SK-N-SH treated with all-trans-retinoic acid at 6 μM for 48 hours (cell line): ENCODE data around the gene LRRC7.

Experiments used
- ATAC-seq: fragments of 200-7000 bp; cut with Tn5 transposase; 3 replicates; pipeline ENCODE4 v1.9.1; 2020; ENCODE audit warnings: mild to moderate bottlenecking, moderate library complexity
- ARNTL ChIP-seq: fragments of 450-650 bp; formaldehyde crosslinking; IDR thresholded peaks from 2 replicates; pipeline ENCODE4 v1.5.0; 2020; ENCODE audit warnings: low read depth, mild to moderate bottlenecking, moderate library complexity, borderline replicate concordance
- BACH2 ChIP-seq: fragments of 250-450 bp; sonication (Bioruptor Pico); IDR thresholded peaks from 2 replicates; pipeline ENCODE4 v1.9.0; 2021; ENCODE audit warnings: mild to moderate bottlenecking, borderline replicate concordance
- CSDC2 ChIP-seq: fragments of 250-450 bp; sonication (Bioruptor Pico); IDR thresholded peaks from 2 replicates; pipeline ENCODE4 v1.5.0; 2020; ENCODE audit warnings: mild to moderate bottlenecking, moderate library complexity
- ESRRG ChIP-seq: fragments of 250-450 bp; sonication (Bioruptor Pico); IDR thresholded peaks from 2 replicates; pipeline ENCODE4 v1.6.1; 2021; ENCODE audit warnings: mild to moderate bottlenecking
- GLIS3 ChIP-seq: fragments of 250-450 bp; sonication (Bioruptor Pico); IDR thresholded peaks from 2 replicates; pipeline ENCODE4 v1.5.0; 2020; ENCODE audit warnings: mild to moderate bottlenecking, moderate library complexity
- ISL1 ChIP-seq: fragments of 250-450 bp; sonication (Bioruptor Pico); IDR thresholded peaks from 2 replicates; pipeline ENCODE4 v2.1.2; 2022; ENCODE audit warnings: mild to moderate bottlenecking, moderate library complexity
- PPARA ChIP-seq: fragments of 250-450 bp; sonication (Bioruptor Pico); IDR thresholded peaks from 2 replicates; pipeline ENCODE4 v1.5.0; 2020; ENCODE audit warnings: mild to moderate bottlenecking, borderline replicate concordance
- RARB ChIP-seq: fragments of 250-450 bp; sonication (Bioruptor Pico); IDR thresholded peaks from 2 replicates; pipeline ENCODE4 v1.8.0; 2021; ENCODE audit warnings: mild to moderate bottlenecking, moderate library complexity
- SNAI2 ChIP-seq: fragments of 250-450 bp; sonication (Bioruptor Pico); IDR thresholded peaks from 2 replicates; pipeline ENCODE4 v1.5.0; 2020; ENCODE audit warnings: mild to moderate bottlenecking, moderate library complexity
- TCF4 ChIP-seq: fragments of 250-450 bp; sonication (Bioruptor Pico); IDR thresholded peaks from 2 replicates; pipeline ENCODE4 v1.8.0; 2021; ENCODE audit warnings: mild to moderate bottlenecking, moderate library complexity, borderline replicate concordance
- TOX ChIP-seq: fragments of 250-450 bp; sonication (Bioruptor Pico); IDR thresholded peaks from 2 replicates; pipeline ENCODE4 v1.8.0; 2021; ENCODE audit warnings: mild to moderate bottlenecking, moderate library complexity, borderline replicate concordance
- ZC3H10 ChIP-seq: fragments of 250-450 bp; sonication (Bioruptor Pico); IDR thresholded peaks from 2 replicates; pipeline ENCODE4 v1.5.1; 2021; ENCODE audit warnings: mild to moderate bottlenecking, moderate library complexity
- ZFP3 ChIP-seq: fragments of 250-450 bp; sonication (Bioruptor Pico); IDR thresholded peaks from 2 replicates; pipeline ENCODE4 v1.5.0; 2020; ENCODE audit warnings: mild to moderate bottlenecking, moderate library complexity
- ZFP30 ChIP-seq: fragments of 450-650 bp; formaldehyde crosslinking; IDR thresholded peaks from 2 replicates; pipeline ENCODE4 v1.5.0; 2022; ENCODE audit warnings: mild to moderate bottlenecking, moderate library complexity
- ZNF565 ChIP-seq: fragments of 450-650 bp; formaldehyde crosslinking; conservative IDR thresholded peaks from 2 replicates; pipeline ENCODE4 v1.5.0; 2020; ENCODE audit warnings: low read depth, mild to moderate bottlenecking, moderate library complexity
- ZNF8 ChIP-seq: fragments of 450-650 bp; formaldehyde crosslinking; IDR thresholded peaks from 2 replicates; pipeline ENCODE4 v1.5.0; 2020; ENCODE audit warnings: mild to moderate bottlenecking, moderate library complexity
- TF ChIP-seq, protein P1 (sequence below): fragments of 250-450 bp; sonication (Bioruptor Pico); IDR thresholded peaks from 2 replicates; pipeline ENCODE4 v1.5.1; 2020; ENCODE audit warnings: low read depth, mild to moderate bottlenecking, moderate library complexity
- TF ChIP-seq, protein P2 (sequence below): fragments of 250-450 bp; sonication (Bioruptor Pico); IDR thresholded peaks from 2 replicates; pipeline ENCODE4 v1.8.0; 2021; ENCODE audit warnings: low read depth, mild to moderate bottlenecking, moderate library complexity, borderline replicate concordance
- TF ChIP-seq, protein P3 (sequence below): fragments of 250-450 bp; sonication (Bioruptor Pico); IDR thresholded peaks from 2 replicates; pipeline ENCODE4 v1.8.0; 2020; ENCODE audit warnings: mild to moderate bottlenecking, moderate library complexity, borderline replicate concordance
- TF ChIP-seq, protein P4 (sequence below): fragments of 250-450 bp; sonication (Bioruptor Pico); IDR thresholded peaks from 2 replicates; pipeline ENCODE4 v1.5.1; 2021; ENCODE audit warnings: mild to moderate bottlenecking, moderate library complexity
- TF ChIP-seq, protein P5 (sequence below): fragments of 250-450 bp; sonication (Bioruptor Pico); IDR thresholded peaks from 2 replicates; pipeline ENCODE4 v1.5.0; 2020; ENCODE audit warnings: mild to moderate bottlenecking, moderate library complexity

Gene LRRC7

DNA sequence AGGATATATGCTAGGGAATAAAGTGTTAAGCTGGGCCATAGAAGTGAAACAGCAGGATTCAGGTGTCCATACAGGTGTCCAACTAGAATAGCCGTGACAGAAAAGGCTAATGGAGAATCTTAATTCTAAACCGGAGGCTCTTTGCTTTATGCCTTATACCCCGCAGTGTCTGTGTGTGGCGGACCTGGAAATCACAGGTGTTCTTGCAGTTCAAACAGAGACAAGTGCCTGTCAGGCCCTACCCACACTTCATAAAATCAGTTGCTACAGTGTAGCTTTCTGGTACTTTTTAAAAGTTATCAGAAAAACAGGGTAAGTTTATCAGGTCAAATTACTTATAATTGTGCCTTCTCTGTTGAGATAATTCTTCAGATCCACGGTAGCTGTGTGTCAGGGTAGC is 293.9 kb downstream of the LRRC7 start:
- no peak for TF ChIP-seq ZNF8 (CRISPR knock-in tag)
- no peak for TF ChIP-seq ISL1 (CRISPR knock-in tag)
- TF ChIP-seq RARB (CRISPR knock-in tag): no peak
- TF ChIP-seq ZC3H10 (CRISPR knock-in tag): no peak
- TF ChIP-seq TOX: no peak
- no peak for TF ChIP-seq GLIS3 (CRISPR knock-in tag)
- TF ChIP-seq ZNF565 (CRISPR knock-in tag): no peak
- TF ChIP-seq SNAI2 (CRISPR knock-in tag): no peak
- TF ChIP-seq PPARA: no peak
- no peak for TF ChIP-seq ZFP30
- no peak for TF ChIP-seq ZFP3
- no peak for ATAC-seq

DNA sequence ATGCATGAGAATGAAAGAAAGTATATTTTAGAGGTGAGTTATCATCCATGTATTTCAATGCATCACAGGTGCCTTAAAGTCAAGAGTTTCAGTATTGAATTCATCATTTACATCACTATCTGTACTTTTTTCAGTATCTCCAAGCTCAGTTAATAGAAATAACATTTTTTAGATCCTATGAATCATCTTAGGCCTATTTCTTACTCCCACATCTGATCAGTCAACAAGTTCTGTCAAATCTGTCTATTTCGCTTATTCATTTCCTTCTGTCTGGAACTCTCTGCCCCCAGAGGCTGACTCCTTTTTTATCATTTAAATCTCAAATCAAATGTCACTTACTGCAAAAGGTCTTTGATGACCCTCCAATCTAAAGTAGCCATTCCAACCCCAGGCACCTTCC is 295.2 kb downstream of the LRRC7 start:
- no peak for ATAC-seq
- no peak for TF ChIP-seq PPARA

DNA sequence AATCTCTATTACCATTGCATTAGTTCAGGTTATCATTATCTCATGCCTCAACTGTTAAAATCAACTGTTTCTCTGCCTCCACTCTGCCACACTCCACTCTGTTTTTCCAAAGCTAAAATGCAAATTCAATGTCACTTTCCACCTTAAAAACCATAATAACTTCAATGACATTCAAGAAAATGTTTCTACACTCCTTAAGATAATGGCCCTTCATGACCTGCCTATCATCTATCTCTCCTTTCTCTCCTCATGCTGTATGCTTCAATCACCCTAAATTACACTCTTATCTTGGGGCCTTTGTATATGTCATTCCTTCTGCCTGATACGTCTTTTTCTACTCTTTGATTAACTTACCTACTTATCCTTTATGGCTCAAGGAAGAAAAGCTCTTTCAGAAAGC is 296.0 kb downstream of the LRRC7 start:
- TF ChIP-seq ZNF8 (CRISPR knock-in tag): no peak
- TF ChIP-seq ZFP3: no peak
- no peak for TF ChIP-seq ESRRG (CRISPR knock-in tag)
- no peak for TF ChIP-seq RARB (CRISPR knock-in tag)
- TF ChIP-seq, protein P1, sequence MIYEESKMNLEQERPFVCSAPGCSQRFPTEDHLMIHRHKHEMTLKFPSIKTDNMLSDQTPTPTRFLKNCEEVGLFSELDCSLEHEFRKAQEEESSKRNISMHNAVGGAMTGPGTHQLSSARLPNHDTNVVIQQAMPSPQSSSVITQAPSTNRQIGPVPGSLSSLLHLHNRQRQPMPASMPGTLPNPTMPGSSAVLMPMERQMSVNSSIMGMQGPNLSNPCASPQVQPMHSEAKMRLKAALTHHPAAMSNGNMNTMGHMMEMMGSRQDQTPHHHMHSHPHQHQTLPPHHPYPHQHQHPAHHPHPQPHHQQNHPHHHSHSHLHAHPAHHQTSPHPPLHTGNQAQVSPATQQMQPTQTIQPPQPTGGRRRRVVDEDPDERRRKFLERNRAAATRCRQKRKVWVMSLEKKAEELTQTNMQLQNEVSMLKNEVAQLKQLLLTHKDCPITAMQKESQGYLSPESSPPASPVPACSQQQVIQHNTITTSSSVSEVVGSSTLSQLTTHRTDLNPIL (CRISPR knock-in tag): no peak
- TF ChIP-seq, protein P2, sequence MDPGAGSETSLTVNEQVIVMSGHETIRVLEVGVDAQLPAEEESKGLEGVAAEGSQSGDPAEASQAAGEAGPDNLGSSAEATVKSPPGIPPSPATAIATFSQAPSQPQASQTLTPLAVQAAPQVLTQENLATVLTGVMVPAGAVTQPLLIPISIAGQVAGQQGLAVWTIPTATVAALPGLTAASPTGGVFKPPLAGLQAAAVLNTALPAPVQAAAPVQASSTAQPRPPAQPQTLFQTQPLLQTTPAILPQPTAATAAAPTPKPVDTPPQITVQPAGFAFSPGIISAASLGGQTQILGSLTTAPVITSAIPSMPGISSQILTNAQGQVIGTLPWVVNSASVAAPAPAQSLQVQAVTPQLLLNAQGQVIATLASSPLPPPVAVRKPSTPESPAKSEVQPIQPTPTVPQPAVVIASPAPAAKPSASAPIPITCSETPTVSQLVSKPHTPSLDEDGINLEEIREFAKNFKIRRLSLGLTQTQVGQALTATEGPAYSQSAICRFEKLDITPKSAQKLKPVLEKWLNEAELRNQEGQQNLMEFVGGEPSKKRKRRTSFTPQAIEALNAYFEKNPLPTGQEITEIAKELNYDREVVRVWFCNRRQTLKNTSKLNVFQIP (CRISPR knock-in tag): no peak
- no peak for TF ChIP-seq CSDC2
- TF ChIP-seq ARNTL (CRISPR knock-in tag): no peak
- TF ChIP-seq ZNF565 (CRISPR knock-in tag): no peak
- TF ChIP-seq PPARA: no peak
- no peak for TF ChIP-seq ISL1 (CRISPR knock-in tag)
- no peak for TF ChIP-seq ZFP30
- no peak for TF ChIP-seq TCF4 (CRISPR knock-in tag)
- TF ChIP-seq, protein P3, sequence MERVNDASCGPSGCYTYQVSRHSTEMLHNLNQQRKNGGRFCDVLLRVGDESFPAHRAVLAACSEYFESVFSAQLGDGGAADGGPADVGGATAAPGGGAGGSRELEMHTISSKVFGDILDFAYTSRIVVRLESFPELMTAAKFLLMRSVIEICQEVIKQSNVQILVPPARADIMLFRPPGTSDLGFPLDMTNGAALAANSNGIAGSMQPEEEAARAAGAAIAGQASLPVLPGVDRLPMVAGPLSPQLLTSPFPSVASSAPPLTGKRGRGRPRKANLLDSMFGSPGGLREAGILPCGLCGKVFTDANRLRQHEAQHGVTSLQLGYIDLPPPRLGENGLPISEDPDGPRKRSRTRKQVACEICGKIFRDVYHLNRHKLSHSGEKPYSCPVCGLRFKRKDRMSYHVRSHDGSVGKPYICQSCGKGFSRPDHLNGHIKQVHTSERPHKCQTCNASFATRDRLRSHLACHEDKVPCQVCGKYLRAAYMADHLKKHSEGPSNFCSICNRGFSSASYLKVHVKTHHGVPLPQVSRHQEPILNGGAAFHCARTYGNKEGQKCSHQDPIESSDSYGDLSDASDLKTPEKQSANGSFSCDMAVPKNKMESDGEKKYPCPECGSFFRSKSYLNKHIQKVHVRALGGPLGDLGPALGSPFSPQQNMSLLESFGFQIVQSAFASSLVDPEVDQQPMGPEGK (CRISPR knock-in tag): no peak
- TF ChIP-seq TOX: no peak
- TF ChIP-seq BACH2 (CRISPR knock-in tag): no peak
- TF ChIP-seq, protein P4, sequence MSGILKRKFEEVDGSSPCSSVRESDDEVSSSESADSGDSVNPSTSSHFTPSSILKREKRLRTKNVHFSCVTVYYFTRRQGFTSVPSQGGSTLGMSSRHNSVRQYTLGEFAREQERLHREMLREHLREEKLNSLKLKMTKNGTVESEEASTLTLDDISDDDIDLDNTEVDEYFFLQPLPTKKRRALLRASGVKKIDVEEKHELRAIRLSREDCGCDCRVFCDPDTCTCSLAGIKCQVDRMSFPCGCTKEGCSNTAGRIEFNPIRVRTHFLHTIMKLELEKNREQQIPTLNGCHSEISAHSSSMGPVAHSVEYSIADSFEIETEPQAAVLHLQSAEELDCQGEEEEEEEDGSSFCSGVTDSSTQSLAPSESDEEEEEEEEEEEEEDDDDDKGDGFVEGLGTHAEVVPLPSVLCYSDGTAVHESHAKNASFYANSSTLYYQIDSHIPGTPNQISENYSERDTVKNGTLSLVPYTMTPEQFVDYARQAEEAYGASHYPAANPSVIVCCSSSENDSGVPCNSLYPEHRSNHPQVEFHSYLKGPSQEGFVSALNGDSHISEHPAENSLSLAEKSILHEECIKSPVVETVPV (CRISPR knock-in tag): no peak
- TF ChIP-seq, protein P5, sequence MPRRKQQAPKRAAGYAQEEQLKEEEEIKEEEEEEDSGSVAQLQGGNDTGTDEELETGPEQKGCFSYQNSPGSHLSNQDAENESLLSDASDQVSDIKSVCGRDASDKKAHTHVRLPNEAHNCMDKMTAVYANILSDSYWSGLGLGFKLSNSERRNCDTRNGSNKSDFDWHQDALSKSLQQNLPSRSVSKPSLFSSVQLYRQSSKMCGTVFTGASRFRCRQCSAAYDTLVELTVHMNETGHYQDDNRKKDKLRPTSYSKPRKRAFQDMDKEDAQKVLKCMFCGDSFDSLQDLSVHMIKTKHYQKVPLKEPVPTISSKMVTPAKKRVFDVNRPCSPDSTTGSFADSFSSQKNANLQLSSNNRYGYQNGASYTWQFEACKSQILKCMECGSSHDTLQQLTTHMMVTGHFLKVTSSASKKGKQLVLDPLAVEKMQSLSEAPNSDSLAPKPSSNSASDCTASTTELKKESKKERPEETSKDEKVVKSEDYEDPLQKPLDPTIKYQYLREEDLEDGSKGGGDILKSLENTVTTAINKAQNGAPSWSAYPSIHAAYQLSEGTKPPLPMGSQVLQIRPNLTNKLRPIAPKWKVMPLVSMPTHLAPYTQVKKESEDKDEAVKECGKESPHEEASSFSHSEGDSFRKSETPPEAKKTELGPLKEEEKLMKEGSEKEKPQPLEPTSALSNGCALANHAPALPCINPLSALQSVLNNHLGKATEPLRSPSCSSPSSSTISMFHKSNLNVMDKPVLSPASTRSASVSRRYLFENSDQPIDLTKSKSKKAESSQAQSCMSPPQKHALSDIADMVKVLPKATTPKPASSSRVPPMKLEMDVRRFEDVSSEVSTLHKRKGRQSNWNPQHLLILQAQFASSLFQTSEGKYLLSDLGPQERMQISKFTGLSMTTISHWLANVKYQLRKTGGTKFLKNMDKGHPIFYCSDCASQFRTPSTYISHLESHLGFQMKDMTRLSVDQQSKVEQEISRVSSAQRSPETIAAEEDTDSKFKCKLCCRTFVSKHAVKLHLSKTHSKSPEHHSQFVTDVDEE (CRISPR knock-in tag): no peak
- no peak for ATAC-seq

DNA sequence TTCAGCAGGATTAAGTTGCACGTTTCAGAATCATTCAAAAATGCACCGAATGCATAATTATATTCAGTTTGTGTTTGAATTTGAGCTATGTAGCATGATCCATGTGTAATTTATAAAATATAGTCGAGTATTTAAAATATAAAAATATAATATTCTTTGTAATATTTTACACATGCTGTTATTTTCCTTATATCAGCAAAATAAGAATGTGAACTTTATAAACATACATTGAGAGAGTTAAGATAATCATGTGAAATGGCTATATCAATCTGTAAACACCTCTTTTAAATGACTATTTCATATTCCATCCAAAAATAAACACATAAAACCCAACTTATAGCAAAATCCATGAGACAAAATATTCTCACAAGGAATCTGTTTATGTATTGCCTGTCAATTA is 303.7 kb downstream of the LRRC7 start:
- no peak for ATAC-seq
- TF ChIP-seq, protein P3 (CRISPR knock-in tag): no peak
- TF ChIP-seq TOX (no peak), ZFP3 (no peak), ZFP30 (no peak), ESRRG (CRISPR knock-in tag) (no peak), ZC3H10 (CRISPR knock-in tag) (no peak), BACH2 (CRISPR knock-in tag) (no peak), PPARA (no peak), ARNTL (CRISPR knock-in tag) (no peak)
- TF ChIP-seq, protein P4 (CRISPR knock-in tag): no peak
